ENCODE results near the gene CCDC134.

- no peak for TF ChIP-seq POLR2AphosphoS5 (IDR thresholded peaks at IDR 0.05)
- TF ChIP-seq CTCF (IDR thresholded peaks at IDR 0.05): no peak
- TF ChIP-seq POLR2A (IDR thresholded peaks at IDR 0.05): no peak
These were observed 37.3 kb upstream of the CCDC134 start for GRCh38 chr22:41762980-41763779.
